Hindlimb muscle (tissue), 1 donor: ENCODE data around the gene FATE1. TPM values are rescaled to one million over a fixed set of nuclear protein-coding genes. Genes with fewer than 3 reads are reported as not detected.

Experiments
- DNase-seq: peaks from one replicate; pipeline ENCODE4 v3.0.0-alpha.2; 2013
- polyA plus RNA-seq: library from polyadenylated mRNA; unstranded; fragments of 120-200 nt; gene quantifications from one replicate; pipeline ENCODE4 v1.2.1, GENCODE V29; 2013; ENCODE audit not compliant: insufficient read length

FATE1 gene
- polyA plus RNA-seq, 1 donor: 3.9 TPM

DNA sequence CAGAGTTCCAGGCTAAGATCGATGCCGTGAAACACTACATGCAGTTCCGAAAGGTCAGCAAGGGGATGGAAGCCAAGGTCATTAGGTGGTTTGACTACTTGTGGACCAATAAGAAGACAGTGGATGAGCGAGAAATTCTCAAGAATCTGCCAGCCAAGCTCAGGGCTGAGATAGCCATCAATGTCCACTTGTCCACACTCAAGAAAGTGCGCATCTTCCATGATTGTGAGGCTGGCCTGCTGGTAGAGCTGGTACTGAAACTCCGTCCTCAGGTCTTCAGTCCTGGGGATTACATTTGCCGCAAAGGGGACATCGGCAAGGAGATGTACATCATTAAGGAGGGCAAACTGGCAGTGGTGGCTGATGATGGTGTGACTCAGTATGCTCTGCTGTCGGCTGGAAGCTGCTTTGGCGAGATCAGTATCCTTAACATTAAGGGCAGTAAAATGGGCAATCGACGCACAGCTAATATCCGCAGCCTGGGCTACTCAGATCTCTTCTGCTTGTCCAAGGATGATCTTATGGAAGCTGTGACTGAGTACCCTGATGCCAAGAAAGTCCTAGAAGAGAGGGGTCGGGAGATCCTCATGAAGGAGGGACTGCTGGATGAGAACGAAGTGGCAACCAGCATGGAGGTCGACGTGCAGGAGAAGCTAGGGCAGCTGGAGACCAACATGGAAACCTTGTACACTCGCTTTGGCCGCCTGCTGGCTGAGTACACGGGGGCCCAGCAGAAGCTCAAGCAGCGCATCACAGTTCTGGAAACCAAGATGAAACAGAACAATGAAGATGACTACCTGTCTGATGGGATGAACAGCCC lies 28.0 kb downstream of the FATE1 start:
- no peak for DNase-seq

DNA sequence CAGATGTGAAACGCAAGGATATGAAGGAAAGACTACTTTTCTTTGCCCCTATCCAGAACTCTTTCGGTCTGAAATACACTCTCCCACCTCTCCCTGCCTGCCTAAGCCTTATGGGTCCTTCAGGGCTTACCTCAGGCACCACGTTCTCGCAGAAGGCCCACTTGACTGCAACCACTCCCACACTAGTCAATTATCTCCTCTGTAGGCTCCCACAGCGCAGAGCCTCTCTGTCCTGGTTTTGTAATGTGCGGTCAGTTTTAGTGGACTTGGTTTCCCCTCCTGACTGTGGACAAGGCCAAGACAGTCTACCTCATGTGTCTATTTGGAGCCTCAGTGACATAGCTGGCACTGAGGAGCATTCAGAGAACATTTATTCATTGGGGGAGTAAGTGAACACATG lies 29.8 kb downstream of the FATE1 start:
- no peak for DNase-seq

DNA sequence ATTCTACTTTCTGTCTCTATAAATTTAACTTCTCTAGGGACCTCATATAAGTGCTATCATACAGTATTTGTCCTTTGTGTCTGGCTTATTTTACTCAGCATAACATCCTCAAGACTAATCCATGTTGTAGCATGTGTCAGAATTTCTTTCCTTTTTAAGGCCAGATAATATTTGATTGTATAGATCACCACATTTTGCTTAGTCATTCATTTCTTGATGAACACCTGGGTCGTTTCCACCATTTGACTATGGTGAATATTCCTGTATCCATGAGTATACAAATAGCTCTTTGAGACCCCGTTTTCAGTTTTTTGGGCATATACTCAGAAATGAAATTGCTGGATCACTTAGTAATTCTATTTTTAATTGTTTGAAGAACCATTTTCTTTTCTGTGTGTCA lies 30.7 kb downstream of the FATE1 start:
- no peak for DNase-seq

DNA sequence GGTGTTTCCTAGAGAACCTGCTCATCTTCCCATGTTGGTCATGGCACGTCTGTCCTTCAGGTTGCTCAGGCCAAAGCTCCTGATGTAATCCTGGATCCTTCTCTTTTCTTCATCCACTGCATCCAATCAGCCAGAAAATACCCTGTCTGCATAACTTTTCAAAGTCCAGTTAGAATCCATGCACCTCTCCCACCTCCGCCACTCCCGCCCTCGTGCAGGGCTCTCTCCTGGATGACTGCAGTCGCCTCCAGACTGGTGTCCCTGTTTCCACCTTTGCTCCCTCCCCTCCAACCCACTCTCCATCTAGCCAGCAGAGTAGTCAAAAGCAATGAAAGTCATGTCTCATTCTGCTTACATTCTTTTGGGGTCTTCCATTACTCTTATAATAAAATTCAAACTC lies 34.7 kb downstream of the FATE1 start:
- DNase-seq: no peak

DNA sequence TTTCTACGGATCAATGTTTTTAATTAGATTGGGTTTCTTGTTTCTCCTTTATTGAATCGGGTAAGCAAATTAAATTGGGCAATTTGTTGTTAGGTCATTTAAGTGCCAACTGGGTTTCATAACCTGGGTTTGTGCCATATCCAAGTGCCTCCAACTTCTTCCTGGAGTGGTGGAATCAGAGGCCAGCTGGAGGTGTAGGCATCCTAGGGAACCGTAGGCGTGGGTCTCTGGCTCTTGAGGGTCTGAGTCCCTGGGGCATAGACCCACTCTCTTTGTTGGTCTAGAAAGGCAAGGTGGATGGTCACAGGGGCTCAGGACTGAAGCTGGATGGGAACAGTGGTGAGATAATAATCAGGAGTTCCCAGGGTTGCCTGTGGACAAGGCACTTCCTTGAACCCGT lies 37.0 kb downstream of the FATE1 start:
- no peak for DNase-seq

DNA sequence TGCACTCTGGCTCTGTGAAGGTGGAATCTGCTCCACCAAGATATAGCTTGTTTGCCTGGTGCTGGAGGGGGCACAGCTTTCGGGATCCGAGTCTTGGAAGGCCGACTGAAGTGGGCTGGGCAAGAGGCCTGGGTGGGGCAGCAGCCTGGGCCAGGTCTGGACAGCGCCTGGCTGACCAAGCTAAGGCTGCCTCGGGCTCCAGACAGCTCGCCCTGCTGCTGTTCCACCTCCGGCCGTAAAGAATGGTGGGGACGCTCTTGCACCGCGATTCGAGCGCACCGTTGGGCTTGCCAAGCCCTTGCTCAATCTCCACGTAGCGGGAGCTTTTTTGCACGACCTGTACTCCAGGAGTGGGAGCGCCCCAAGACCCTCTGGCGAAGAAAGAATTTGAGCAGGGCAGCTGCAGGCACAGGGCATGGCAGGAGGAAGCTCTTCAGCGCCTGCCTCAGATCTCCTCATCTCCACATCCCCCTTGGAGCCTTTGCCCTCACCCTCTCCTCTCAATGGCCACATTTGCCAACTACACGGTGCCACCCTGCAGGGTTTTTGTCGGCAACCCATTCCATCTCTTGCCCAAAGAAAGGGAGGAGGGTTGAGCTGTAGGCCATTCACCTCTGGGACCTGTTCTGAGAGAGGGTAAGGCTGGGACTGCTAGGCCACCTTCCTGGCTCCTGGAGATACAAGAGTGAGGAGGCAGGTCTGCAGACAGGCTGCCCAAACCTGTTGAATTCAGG lies 37.6 kb downstream of the FATE1 start:
- peak; percentile 72 for DNase-seq

DNA sequence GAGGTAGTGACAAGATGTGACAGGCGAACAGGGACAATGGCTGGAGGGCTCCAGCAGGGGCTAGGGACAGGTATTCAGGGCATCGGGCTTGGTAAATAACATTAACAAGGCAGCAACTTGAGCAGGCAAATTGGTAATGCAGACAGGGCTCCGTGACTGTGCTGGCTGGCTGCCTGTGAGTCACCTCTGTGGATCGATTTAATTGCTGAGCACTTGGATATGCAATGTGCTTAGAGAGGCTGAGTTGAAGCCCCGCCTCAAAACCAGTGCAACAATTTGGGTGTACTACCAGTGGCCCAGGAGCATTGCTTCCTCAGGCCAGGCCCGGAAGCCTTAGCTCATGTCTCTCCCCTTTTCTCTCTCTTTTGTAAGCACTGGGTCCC lies 38.2 kb downstream of the FATE1 start:
- no peak for DNase-seq

DNA sequence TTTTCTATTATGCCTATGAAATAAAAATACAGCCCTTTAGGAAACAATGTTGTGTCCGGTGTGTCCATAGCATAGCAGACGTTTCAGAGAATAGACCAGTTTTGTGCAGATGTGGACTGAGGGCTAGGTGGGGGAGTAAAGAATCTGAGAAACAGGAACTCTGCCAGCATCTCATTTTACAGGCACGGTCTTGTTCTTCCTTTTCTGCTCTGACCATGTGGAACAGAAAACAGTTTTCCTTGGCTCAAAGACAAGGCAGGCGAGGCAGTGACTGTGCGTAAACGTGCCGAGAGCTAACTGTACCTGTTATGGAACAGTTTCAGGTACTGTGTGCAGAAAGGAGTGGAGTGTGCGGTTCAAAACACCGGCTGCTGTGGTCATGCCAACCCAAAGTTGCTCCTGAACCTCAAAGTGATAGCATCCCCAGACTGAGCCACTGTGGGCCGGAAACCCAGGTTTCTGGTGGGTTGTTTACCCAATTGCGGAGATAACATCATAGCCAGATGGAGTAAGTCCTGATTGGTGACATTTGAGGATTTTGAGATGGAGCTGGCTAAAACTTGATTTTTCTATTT lies 38.9 kb downstream of the FATE1 start:
- peak; percentile 50 for DNase-seq

DNA sequence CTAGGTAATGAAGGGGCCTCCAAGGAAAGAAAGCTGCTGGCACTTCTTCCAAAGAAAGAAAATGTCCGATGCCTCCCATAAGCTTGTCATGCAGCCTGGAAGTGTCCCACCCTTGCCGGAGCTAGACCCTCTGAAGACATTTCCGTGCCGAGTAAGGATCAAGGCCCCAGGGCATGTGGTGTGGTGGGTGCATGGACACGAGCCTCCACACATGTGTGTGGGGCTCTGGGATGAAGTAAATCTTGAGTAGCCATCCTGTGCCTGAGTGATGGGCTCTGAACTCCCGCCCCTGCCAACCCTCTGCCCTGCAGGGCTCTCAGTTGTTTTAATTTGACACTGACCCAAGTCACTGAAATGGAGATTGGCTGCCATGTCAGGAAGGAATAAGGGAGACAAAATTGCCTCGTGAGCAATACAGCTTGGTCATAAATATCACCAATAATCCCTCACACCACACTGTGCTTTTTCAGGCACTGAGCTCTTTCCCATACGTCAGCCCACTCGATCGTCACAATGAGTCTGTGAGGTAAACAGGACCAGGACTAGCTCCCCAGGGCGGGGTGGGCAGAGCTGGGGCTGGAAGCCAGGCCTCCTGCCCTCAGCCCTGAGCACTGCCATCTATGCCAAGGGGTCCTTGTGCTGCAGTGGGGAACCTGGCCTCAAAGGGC lies 43.3 kb downstream of the FATE1 start:
- DNase-seq: no peak

DNA sequence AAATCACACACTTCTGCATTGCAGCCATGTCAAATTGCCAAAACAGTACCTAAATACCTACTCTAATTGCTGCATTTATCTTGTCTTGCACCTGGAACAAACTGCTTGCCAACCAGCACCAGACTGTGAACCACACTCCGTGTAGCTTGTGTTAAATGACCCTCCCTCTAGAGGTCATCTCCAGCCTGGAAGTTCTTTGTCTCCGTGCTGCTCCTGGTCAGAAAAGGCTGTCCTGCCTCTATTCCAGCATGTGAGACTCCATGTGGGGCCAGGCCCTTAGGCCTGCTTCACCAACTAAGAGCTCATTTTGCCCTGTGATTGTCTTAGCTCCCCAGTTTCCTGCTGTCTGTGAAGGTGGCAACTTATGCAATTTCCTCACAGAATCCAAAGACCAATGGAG lies 47.0 kb downstream of the FATE1 start:
- no peak for DNase-seq

DNA sequence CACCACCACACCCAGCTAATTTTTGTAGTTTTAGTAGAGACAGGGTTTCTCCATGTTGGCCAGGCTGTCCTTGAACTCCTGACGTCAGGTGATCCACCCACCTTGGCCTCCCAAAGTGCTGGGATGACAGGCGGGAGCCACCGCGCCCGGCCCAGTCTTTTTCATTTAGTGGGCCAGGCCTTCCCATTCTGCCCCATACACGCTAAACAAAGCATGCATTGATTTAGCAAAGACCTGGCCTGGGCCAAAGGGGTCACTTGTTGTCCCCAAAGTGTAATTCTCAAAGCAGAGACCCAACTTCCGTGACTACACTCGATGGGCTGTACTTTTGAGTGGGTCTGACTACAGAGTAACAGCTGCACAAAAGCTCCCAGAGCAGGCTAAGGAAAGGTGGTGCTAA lies 47.9 kb downstream of the FATE1 start:
- no peak for DNase-seq

DNA sequence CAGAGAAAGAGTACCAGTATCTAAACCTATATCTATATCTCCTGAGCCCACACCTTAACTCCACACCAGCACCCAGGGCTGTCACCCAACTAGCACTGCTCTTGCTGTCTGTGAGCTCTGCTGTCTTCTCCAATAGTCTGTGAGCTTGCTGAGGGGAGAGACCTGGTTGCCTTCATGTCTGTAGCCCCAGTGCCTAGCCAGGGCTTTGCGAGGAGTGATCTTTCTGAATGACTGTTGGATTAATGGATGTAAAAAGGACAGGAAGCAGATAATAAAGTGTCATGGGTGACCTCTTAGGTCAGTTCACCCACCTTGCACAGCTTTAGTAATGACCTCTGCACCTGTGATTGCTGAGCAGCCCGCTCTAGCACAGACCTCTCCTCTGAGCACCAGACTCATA lies 49.2 kb downstream of the FATE1 start:
- DNase-seq: no peak

DNA sequence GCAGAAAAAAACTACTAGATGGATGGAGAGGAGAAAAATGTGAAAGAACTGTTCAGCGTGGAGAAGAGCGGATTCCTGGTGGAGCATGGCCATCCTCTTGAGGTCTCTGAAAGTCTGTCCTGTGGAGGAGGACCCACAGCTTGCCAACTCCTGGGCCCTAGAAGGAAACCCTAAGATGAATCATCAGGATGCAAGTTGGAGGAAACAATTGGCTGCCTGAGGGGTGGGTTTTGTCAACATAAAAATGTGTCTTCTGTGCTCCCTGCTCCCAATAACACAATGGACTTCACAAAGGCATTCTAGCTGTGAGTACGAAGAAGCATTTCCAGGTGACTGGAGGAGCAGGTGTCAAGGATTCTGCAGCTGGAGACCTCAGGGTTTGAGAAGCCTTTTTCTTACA lies 55.9 kb downstream of the FATE1 start:
- DNase-seq: no peak

Other genes with a start within 250 kb of the FATE1 start
- 0.18 TPM for gene PASD1, start 152.4 kb upstream of the FATE1 start, polyA plus RNA-seq
- gene PRRG3, start 20.6 kb upstream of the FATE1 start, polyA plus RNA-seq: 37.6 TPM
- gene CNGA2, start 18.7 kb downstream of the FATE1 start, polyA plus RNA-seq: not detected
- gene MAGEA4, start 196.9 kb downstream of the FATE1 start, polyA plus RNA-seq: not detected